Neuronal stem cell (in vitro differentiated cells): ENCODE results near the gene RPL19.

Experiments
- DNase-seq: peaks from one replicate; pipeline ENCODE4 v3.0.0-alpha.2; 2013; ENCODE audit warnings: low spot score
- H2AFZ ChIP-seq: one replicate; pipeline ENCODE4 v1.6.1; 2013; ENCODE audit warnings: mild to moderate bottlenecking, low read length, inconsistent platforms
- H2AK5ac ChIP-seq: 2 replicates; pipeline ENCODE4 v1.6.1; 2013; ENCODE audit warnings: low read depth, mild to moderate bottlenecking, inconsistent platforms, low read length, moderate library complexity, mixed read lengths
- H2BK120ac ChIP-seq: 2 replicates; pipeline ENCODE4 v1.6.1; 2013; ENCODE audit warnings: low read depth, mild to moderate bottlenecking, inconsistent platforms, low read length, moderate library complexity, mixed read lengths
- H2BK12ac ChIP-seq: one replicate; pipeline ENCODE4 v1.6.1; 2013; ENCODE audit warnings: low read length, inconsistent platforms
- H2BK15ac ChIP-seq: 2 replicates; pipeline ENCODE4 v1.6.1; 2013; ENCODE audit warnings: mild to moderate bottlenecking, low read length, inconsistent platforms, mixed read lengths
- H2BK5ac ChIP-seq: one replicate; pipeline ENCODE4 v1.6.1; 2013; ENCODE audit warnings: inconsistent platforms, mild to moderate bottlenecking, low read length, moderate library complexity
- H3K14ac ChIP-seq: one replicate; pipeline ENCODE4 v1.6.1; 2013; ENCODE audit warnings: low read length, inconsistent platforms
- H3K18ac ChIP-seq: 2 replicates; pipeline ENCODE4 v1.6.1; 2013; ENCODE audit warnings: low read length, inconsistent platforms
- H3K23ac ChIP-seq: 2 replicates; pipeline ENCODE4 v1.6.1; 2013; ENCODE audit warnings: low read depth, mild to moderate bottlenecking, mixed read lengths, low read length, inconsistent platforms; ENCODE audit not compliant: poor library complexity
- H3K27ac ChIP-seq: replicated peaks from 3 replicates; pipeline ENCODE4 v1.5.1; 2013; ENCODE audit warnings: low read length, inconsistent platforms
- H3K27me3 ChIP-seq, 3 experiments: 2 replicates each; pipeline ENCODE4 v1.6.1; 2013; ENCODE audit warnings: low read length in 3 of 3, mild to moderate bottlenecking in 2 of 3, inconsistent platforms in 1 of 3, low read depth in 1 of 3, mixed read lengths in 1 of 3, moderate library complexity in 1 of 3; ENCODE audit not compliant: control insufficient read depth in 3 of 3, insufficient read depth in 3 of 3
- H3K36me3 ChIP-seq, 2 donors: replicated peaks in 1 of 2; 2 replicates each; pipeline ENCODE4 v1.6.1; 2013; ENCODE audit warnings: low read length in 2 of 2; ENCODE audit not compliant: control insufficient read depth in 2 of 2, insufficient read depth in 2 of 2
- H3K4ac ChIP-seq: 2 replicates; pipeline ENCODE4 v1.6.1; 2013; ENCODE audit warnings: inconsistent platforms, mild to moderate bottlenecking, low read length, moderate library complexity
- H3K4me1 ChIP-seq, 2 donors: 1 replicate in 1 of 2; 2 replicates in 1 of 2; pipeline ENCODE4 v1.6.1; 2013; ENCODE audit warnings: low read length in 2 of 2, low read depth in 1 of 2; ENCODE audit not compliant: control insufficient read depth in 2 of 2, insufficient read depth in 1 of 2
- H3K4me2 ChIP-seq: one replicate; pipeline ENCODE4 v1.6.1; 2013; ENCODE audit warnings: mild to moderate bottlenecking, low read length, inconsistent platforms; ENCODE audit not compliant: insufficient read depth, poor library complexity, severe bottlenecking
- H3K4me3 ChIP-seq, 2 donors: 2 replicates each; pipeline ENCODE4 v1.5.1; 2013; ENCODE audit warnings: low read length in 2 of 2, mild to moderate bottlenecking in 2 of 2, inconsistent platforms in 1 of 2, moderate library complexity in 1 of 2
- H3K79me1 ChIP-seq: one replicate; pipeline ENCODE4 v1.6.1; 2013; ENCODE audit warnings: low read depth, mild to moderate bottlenecking, inconsistent platforms, low read length, moderate library complexity
- H3K9ac ChIP-seq: one replicate; pipeline ENCODE4 v1.6.1; 2013; ENCODE audit warnings: mild to moderate bottlenecking, low read depth, low read length, inconsistent platforms; ENCODE audit not compliant: poor library complexity
- H3K9me3 ChIP-seq, 2 donors: replicated peaks in 1 of 2; 2 replicates each; pipeline versions ENCODE3 to v1.6.1; 2013; ENCODE audit warnings: low read length in 2 of 2, mild to moderate bottlenecking in 2 of 2, inconsistent platforms in 1 of 2, low read depth in 1 of 2, mixed read lengths in 1 of 2, moderate library complexity in 1 of 2; ENCODE audit not compliant: control insufficient read depth in 2 of 2, insufficient read depth in 1 of 2
- H4K8ac ChIP-seq: one replicate; pipeline ENCODE4 v1.6.1; 2013; ENCODE audit warnings: low read depth, mild to moderate bottlenecking, inconsistent platforms, low read length, moderate library complexity
- H4K91ac ChIP-seq: one replicate; pipeline ENCODE4 v1.6.1; 2013; ENCODE audit warnings: low read length, low read depth, mild to moderate bottlenecking, inconsistent platforms; ENCODE audit not compliant: poor library complexity
- WGBS, 2 donors: extraction: QIAGEN DNeasy Blood & Tissue Kit; methylation state at CpG; one replicate each; pipeline ENCODE4 v1.1.7; 2013; ENCODE audit warnings: missing lambda C conversion rate in 2 of 2, mixed read lengths in 1 of 2; ENCODE audit not compliant: insufficient read length in 2 of 2, insufficient replicate concordance in 1 of 2; ENCODE audit errors: extremely low coverage in 2 of 2; 5-methylcytosine and 5-hydroxymethylcytosine counted together

Gene RPL19

GRCh38 chr17:39169101-39169500 lies 31.0 kb upstream of the RPL19 start:
- no peak overlapping the region for H2BK120ac ChIP-seq
- peaks cover 6 to 31% (median 28%) of the 10 kb centered on the region in 3 experiments for H3K27me3 ChIP-seq
- no CpG with 5 or more reads among the region's 14 CpGs for WGBS, 2 donors
- no peak overlapping the region for H2AFZ ChIP-seq
- H3K79me1 ChIP-seq: no peaks in the 10 kb centered on the region
- no peak overlapping the region for H3K4me3 ChIP-seq
- no peak overlapping the region for H3K14ac ChIP-seq
- H2BK15ac ChIP-seq: no peak overlapping the region
- no peak overlapping the region for H4K91ac ChIP-seq
- no peaks in the 10 kb centered on the region for H3K36me3 ChIP-seq
- peaks cover 0 to 6% of the 10 kb centered on the region in 2 donors for H3K4me1 ChIP-seq
- no peak overlapping the region for H2BK5ac ChIP-seq
- H4K8ac ChIP-seq: no peak overlapping the region
- no peak overlapping the region for H2AK5ac ChIP-seq
- H3K9ac ChIP-seq: no peak overlapping the region
- no peak for DNase-seq
- H3K23ac ChIP-seq: no peak overlapping the region
- H3K4me2 ChIP-seq: no peak overlapping the region
- no peak overlapping the region for H3K18ac ChIP-seq
- no peak overlapping the region for H3K4ac ChIP-seq
- H2BK12ac ChIP-seq: no peak overlapping the region
- H3K27ac ChIP-seq: no peak overlapping the region
- H3K9me3 ChIP-seq: peaks cover 0 to 2% of the 10 kb centered on the region in 2 donors

- Histone ChIP-seq H2BK15ac (no peak overlapping the region), H3K14ac (no peak overlapping the region), H3K27ac (no peak overlapping the region), H4K8ac (no peak overlapping the region), H2BK120ac (no peak overlapping the region), H3K9ac (no peak overlapping the region), H3K23ac (no peak overlapping the region), H3K9me3 (peaks cover 0 to 2% of the 10 kb centered on the region in 2 donors), H2AK5ac (no peak overlapping the region), H3K4ac (no peak overlapping the region), H3K4me3 (no peak overlapping the region), H2AFZ (no peak overlapping the region), H3K18ac (no peak overlapping the region), H2BK12ac (no peak overlapping the region), H3K36me3 (no peaks in the 10 kb centered on the region), H3K4me2 (no peak overlapping the region), H3K79me1 (no peaks in the 10 kb centered on the region), H4K91ac (no peak overlapping the region), H3K4me1 (peaks cover 0 to 6% of the 10 kb centered on the region in 2 donors), H3K27me3 (peaks cover 6 to 29% (median 28%) of the 10 kb centered on the region in 3 experiments), H2BK5ac (no peak overlapping the region)
- WGBS, 2 donors: no CpG with 5 or more reads among the region's 3 CpGs
- no peak for DNase-seq
Measured at GRCh38 chr17:39169518-39169917, 30.6 kb upstream of the RPL19 start.

- Histone ChIP-seq H4K8ac (no peak overlapping the region), H4K91ac (no peak overlapping the region), H3K4me3 (no peak overlapping the region), H2BK12ac (no peak overlapping the region), H3K18ac (no peak overlapping the region), H3K14ac (no peak overlapping the region), H3K4ac (no peak overlapping the region), H3K27ac (no peak overlapping the region), H3K9me3 (peaks cover 0 to 2% of the 10 kb centered on the region in 2 donors), H3K4me2 (no peak overlapping the region), H2AFZ (no peak overlapping the region), H3K23ac (no peak overlapping the region), H3K36me3 (no peaks in the 10 kb centered on the region), H3K4me1 (peaks cover 0 to 9% of the 10 kb centered on the region in 2 donors), H2BK15ac (no peak overlapping the region), H3K79me1 (no peaks in the 10 kb centered on the region), H2AK5ac (no peak overlapping the region), H3K9ac (no peak overlapping the region), H2BK5ac (no peak overlapping the region), H2BK120ac (no peak overlapping the region), H3K27me3 (peaks cover 4 to 25% (median 25%) of the 10 kb centered on the region in 3 experiments)
- WGBS, 2 donors: no CpG with 5 or more reads among the region's 4 CpGs
- DNase-seq: no peak
Measured at GRCh38 chr17:39170109-39170508, 30.0 kb upstream of the RPL19 start.

GRCh38 chr17:39170558-39170957 lies 29.5 kb upstream of the RPL19 start:
- Histone ChIP-seq H3K79me1 (no peaks in the 10 kb centered on the region), H3K23ac (no peak overlapping the region), H2BK120ac (no peak overlapping the region), H3K9ac (no peak overlapping the region), H3K27me3 (peaks cover 0 to 21% (median 20%) of the 10 kb centered on the region in 3 experiments), H2BK12ac (no peak overlapping the region), H3K14ac (no peak overlapping the region), H4K8ac (no peak overlapping the region), H2BK15ac (no peak overlapping the region), H3K4me2 (no peak overlapping the region), H3K4ac (no peak overlapping the region), H2BK5ac (no peak overlapping the region), H3K18ac (no peak overlapping the region), H3K27ac (no peak overlapping the region), H3K36me3 (no peaks in the 10 kb centered on the region), H3K4me1 (peaks cover 0 to 9% of the 10 kb centered on the region in 2 donors), H3K4me3 (no peak overlapping the region), H2AFZ (no peak overlapping the region), H3K9me3 (peaks cover 0 to 2% of the 10 kb centered on the region in 2 donors), H2AK5ac (no peak overlapping the region), H4K91ac (no peak overlapping the region)
- DNase-seq: no peak
- WGBS, 2 donors: no CpG with 5 or more reads among the region's 6 CpGs
